Aorta (tissue), 5 donors: ENCODE data around the gene SLC52A3. TPM values are rescaled to one million over a fixed set of nuclear protein-coding genes. Genes with fewer than 3 reads are reported as not detected.

Experiments used
- ATAC-seq: fragments of 200-7000 bp; cut with Tn5 transposase; one replicate; pipeline ENCODE4 v1.9.1; 2022; ENCODE audit warnings: moderate library complexity; ENCODE audit not compliant: low FRiP score
- DNase-seq, 2 donors: peaks; one replicate each; pipeline ENCODE4 v3.0.0-alpha.2; 2020
- H3K27ac ChIP-seq, 2 donors: one replicate each; pipeline ENCODE4 v1.5.1; 2013; ENCODE audit warnings: low read length in 2 of 2, mild to moderate bottlenecking in 2 of 2, moderate library complexity in 2 of 2, control low read depth in 1 of 2, inconsistent platforms in 1 of 2, low read depth in 1 of 2
- H3K27me3 ChIP-seq, 2 donors: one replicate each; pipeline ENCODE4 v1.6.1; 2013; ENCODE audit warnings: control low read depth in 1 of 2, low read length in 1 of 2, mild to moderate bottlenecking in 1 of 2, moderate library complexity in 1 of 2; ENCODE audit not compliant: insufficient read depth in 2 of 2, control insufficient read depth in 1 of 2
- H3K36me3 ChIP-seq, 2 donors: one replicate each; pipeline ENCODE4 v1.6.1; 2013; ENCODE audit warnings: control low read depth in 1 of 2, low read length in 1 of 2, mild to moderate bottlenecking in 1 of 2; ENCODE audit not compliant: insufficient read depth in 2 of 2, control insufficient read depth in 1 of 2
- H3K4me1 ChIP-seq, 2 donors: one replicate each; pipeline ENCODE4 v1.6.1; 2013; ENCODE audit warnings: low read length in 2 of 2, control low read depth in 1 of 2, mild to moderate bottlenecking in 1 of 2, moderate library complexity in 1 of 2; ENCODE audit not compliant: insufficient read depth in 2 of 2, control insufficient read depth in 1 of 2
- H3K4me3 ChIP-seq, 2 donors: one replicate each; pipeline ENCODE4 v1.5.1; 2013; ENCODE audit warnings: low read length in 2 of 2, control low read depth in 1 of 2, mild to moderate bottlenecking in 1 of 2
- H3K9me3 ChIP-seq: one replicate; pipeline ENCODE4 v1.6.1; 2013; ENCODE audit warnings: mild to moderate bottlenecking, low read length; ENCODE audit not compliant: control insufficient read depth
- WGBS, 2 donors: extraction: QIAGEN DNeasy Blood & Tissue Kit; methylation state at CpG; one replicate each; pipeline ENCODE4 v1.1.7; 2013; 5-methylcytosine and 5-hydroxymethylcytosine counted together
- intact Hi-C, 2 donors: fragments of 100-400 bp; cut with DNase I; formaldehyde crosslinking; loops; one replicate each; pipeline versions ENCODE4 v1.14.2 to v1.15.0; 2022
- polyA plus RNA-seq, 2 donors: library from polyadenylated mRNA; stranded (reverse); fragments of 200-250 nt; gene quantifications; one replicate each; pipeline ENCODE4 v1.2.3, GENCODE V29; 2013
- total RNA-seq, 2 donors: library from RNA; stranded (reverse); fragmentation: NEBNext Ultra II Directional; extraction: Animal tissue kit (Norgen Biotek cat#: 25700); gene quantifications; one replicate each; pipeline ENCODE4 v1.2.1, GENCODE V29; 2021
- donor health status: healthy with polysubstance abuse.
- donor health status: Bipolar disorder and iron deficiency.
- donor health status: DM: no; HTN: no; CAD: no.
- donor health status: DM: no; HTN: no; CAD: no.
- donor health status: DM: yes; HTN: yes; CAD: no.

SLC52A3 gene
- total and polyA plus RNA-seq, 4 donors: 0.25 to 0.78 (median 0.69) TPM; not detected in 1

DNA sequence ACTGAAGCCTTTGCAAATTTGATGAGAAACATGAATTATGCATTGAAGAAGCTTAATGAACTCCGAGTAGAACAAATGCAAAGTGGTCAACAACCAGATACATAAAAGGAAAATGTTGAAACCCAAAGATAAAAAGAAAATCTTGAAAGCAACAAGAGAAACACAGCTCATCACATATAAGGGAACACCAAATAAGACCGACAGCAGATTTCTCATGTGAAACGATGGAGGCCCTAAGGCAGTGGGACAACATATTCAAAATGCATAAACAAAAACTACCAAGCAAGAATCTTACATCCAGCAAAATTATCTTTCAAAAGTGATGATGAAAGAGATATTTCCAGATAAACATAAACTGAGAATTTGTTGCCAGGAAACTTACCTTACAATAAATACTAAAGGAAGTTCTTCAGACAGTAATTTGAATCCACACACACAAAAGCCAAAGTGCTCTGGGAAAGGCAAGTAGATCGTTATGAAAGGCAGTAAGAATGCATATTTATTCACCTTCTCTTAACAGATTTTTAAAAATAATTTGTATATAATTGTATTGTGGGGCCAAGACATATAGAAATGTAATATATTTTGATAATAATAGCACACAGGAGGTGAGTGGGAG is 22.5 kb downstream of the SLC52A3 start:
- Histone ChIP-seq H3K36me3 (no peaks in the 10 kb centered on the region), H3K27me3 (peaks cover 0 to 2% of the 10 kb centered on the region in 2 donors), H3K9me3 (peaks cover 3% of the 10 kb centered on the region), H3K4me3 (no peak overlapping the region), H3K27ac (no peak overlapping the region), H3K4me1 (no peaks in the 10 kb centered on the region)
- DNase-seq (no peak), ATAC-seq (no peak)
- 86 to 90% methylated on average over 4 of the region's 4 CpGs for WGBS, 2 donors
- intact Hi-C loops: no loop called here

DNA sequence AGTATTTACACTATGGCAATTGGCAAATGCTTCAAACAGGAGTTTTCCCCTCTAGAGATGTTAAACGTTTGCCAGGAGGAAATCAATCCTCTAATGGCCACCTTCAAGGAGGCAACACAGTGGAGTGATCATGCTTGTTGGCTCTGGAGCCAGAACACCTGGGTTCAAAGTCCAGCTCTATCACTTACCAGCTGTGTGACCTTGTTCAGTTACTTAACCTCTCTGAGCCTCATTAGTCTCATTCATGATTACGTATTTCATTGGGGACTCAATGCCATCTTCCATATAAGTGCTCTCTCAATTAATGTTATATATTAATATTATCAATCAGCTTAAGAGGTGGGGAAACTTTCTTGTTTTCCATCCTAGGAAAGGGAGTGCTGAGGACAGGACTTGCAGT is 26.1 kb downstream of the SLC52A3 start:
- Histone ChIP-seq H3K27me3 (peaks cover 0 to 2% of the 10 kb centered on the region in 2 donors), H3K27ac (no peak overlapping the region), H3K4me1 (no peaks in the 10 kb centered on the region), H3K4me3 (no peak overlapping the region), H3K9me3 (peaks cover 3% of the 10 kb centered on the region), H3K36me3 (no peaks in the 10 kb centered on the region)
- ATAC-seq: no peak
- intact Hi-C loops: no loop called here
- DNase-seq: no peak
- WGBS, 2 donors: 66 to 67% methylated on average over 2 of the region's 2 CpGs

- H3K27me3 ChIP-seq: peaks cover 0 to 2% of the 10 kb centered on the region in 2 donors
- 64 to 69% methylated on average over 6 of the region's 6 CpGs for WGBS, 2 donors
- DNase-seq (no peak), ATAC-seq (no peak)
- no peaks in the 10 kb centered on the region for H3K4me1 ChIP-seq
- no peak overlapping the region for H3K4me3 ChIP-seq
- intact Hi-C loops: no loop called here
- peaks cover 3% of the 10 kb centered on the region for H3K9me3 ChIP-seq
- no peaks in the 10 kb centered on the region for H3K36me3 ChIP-seq
- no peak overlapping the region for H3K27ac ChIP-seq
These were observed 26.7 kb downstream of the SLC52A3 start for GRCh38 chr20:741620-742019.

DNA sequence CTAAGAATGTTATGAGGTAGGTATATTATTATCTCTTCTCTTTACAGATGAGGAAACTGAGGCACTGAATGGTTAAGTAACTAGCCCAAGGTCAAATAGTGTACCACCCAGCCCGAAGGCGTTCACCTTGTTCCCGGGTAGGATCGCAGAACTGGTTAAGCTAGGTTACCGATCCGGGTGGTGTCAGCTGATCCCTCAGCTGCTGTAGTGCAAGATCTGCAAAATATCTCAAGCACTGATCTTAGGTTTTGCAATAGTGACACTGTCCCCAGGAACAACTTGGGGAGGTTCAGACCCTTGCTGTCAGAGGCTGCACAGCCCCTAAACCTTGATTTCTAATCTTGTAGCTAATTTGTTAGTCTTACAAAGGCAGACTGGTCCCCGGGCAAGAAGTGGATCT is 28.1 kb downstream of the SLC52A3 start:
- ATAC-seq (no peak), DNase-seq (peak in 1 of 2 donors; percentile 11)
- Histone ChIP-seq H3K9me3 (peaks cover 2% of the 10 kb centered on the region), H3K4me1 (no peaks in the 10 kb centered on the region), H3K4me3 (no peak overlapping the region), H3K27ac (no peak overlapping the region), H3K27me3 (peaks cover 0 to 2% of the 10 kb centered on the region in 2 donors), H3K36me3 (no peaks in the 10 kb centered on the region)
- intact Hi-C loops: no loop called here
- WGBS, 2 donors: 77 to 83% methylated on average over 7 of the region's 7 CpGs

GRCh38 chr20:739736-740135 is 28.6 kb downstream of the SLC52A3 start:
- no peak overlapping the region for H3K4me3 ChIP-seq
- ATAC-seq: no peak
- no peak overlapping the region for H3K27ac ChIP-seq
- H3K9me3 ChIP-seq: peaks cover 2% of the 10 kb centered on the region
- intact Hi-C loops: loop anchor here (1.0 to 10.0 kb wide), 3 partner anchors 177 to 385 kb away; no protein-coding TSS in a partner anchor
- DNase-seq: no peak
- no peaks in the 10 kb centered on the region for H3K4me1 ChIP-seq
- no peaks in the 10 kb centered on the region for H3K36me3 ChIP-seq
- WGBS, 2 donors: 75 to 80% methylated on average over 8 of the region's 8 CpGs
- peaks cover 0 to 2% of the 10 kb centered on the region in 2 donors for H3K27me3 ChIP-seq

DNA sequence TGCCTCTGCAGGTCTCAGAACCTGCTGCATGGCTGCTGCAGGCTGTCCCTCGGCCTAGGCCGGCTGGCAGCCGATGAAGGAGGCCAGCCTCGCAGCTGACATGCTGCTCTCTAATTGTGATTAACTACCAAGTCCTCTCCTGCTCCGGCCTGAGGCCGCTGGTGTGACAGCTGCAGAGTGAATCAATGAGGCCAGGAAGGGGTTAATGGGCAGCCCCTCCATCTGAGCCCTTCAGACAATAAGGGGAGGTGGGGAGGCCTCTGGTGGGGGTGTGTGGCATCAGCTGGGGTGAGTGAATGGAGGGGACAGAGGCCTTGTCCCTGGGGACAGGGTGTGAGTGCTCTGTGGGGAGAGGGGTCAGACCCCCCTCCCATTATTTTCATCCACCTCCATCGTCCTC is 34.4 kb downstream of the SLC52A3 start:
- DNase-seq (peak in 1 of 2 donors; percentile 36), ATAC-seq (no peak)
- WGBS, 2 donors: 44 to 52% methylated on average over 7 of the region's 7 CpGs
- H3K36me3 ChIP-seq: no peaks in the 10 kb centered on the region
- no peak overlapping the region for H3K27ac ChIP-seq
- H3K9me3 ChIP-seq: no peaks in the 10 kb centered on the region
- intact Hi-C loops: loop anchor here in 1 of 2 donors (10.0 kb wide), 1 partner anchor 379 kb away; no protein-coding TSS in a partner anchor
- H3K4me1 ChIP-seq: no peaks in the 10 kb centered on the region
- no peak overlapping the region for H3K4me3 ChIP-seq
- no peaks in the 10 kb centered on the region for H3K27me3 ChIP-seq

DNA sequence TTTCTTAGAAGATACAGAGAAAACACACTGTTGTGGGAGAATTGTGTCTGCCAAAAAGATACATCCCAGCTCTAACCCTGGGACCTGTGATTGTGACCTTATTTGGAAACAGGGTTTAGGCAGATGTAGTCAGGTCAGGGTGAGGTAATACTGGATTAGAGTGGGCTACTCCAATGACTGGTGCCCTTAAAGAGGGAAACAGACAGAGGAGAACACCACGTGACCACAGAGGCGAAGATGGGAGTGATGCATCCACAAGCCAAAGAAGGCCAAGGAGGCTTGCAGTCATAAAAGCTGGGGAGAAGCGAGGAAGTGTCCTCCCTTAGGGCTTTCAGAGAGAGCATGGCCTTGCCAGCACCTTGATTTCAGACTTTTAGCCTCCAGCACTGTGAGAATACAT is 35.6 kb downstream of the SLC52A3 start:
- Histone ChIP-seq H3K4me3 (no peak overlapping the region), H3K27ac (no peak overlapping the region), H3K9me3 (no peaks in the 10 kb centered on the region), H3K4me1 (no peaks in the 10 kb centered on the region), H3K27me3 (no peaks in the 10 kb centered on the region), H3K36me3 (no peaks in the 10 kb centered on the region)
- no peak for DNase-seq
- intact Hi-C loops: loop anchor here in 1 of 2 donors (10.0 kb wide), 1 partner anchor 378 kb away; no protein-coding TSS in a partner anchor
- no peak for ATAC-seq
- 80 to 87% methylated on average over 3 of the region's 3 CpGs for WGBS, 2 donors

DNA sequence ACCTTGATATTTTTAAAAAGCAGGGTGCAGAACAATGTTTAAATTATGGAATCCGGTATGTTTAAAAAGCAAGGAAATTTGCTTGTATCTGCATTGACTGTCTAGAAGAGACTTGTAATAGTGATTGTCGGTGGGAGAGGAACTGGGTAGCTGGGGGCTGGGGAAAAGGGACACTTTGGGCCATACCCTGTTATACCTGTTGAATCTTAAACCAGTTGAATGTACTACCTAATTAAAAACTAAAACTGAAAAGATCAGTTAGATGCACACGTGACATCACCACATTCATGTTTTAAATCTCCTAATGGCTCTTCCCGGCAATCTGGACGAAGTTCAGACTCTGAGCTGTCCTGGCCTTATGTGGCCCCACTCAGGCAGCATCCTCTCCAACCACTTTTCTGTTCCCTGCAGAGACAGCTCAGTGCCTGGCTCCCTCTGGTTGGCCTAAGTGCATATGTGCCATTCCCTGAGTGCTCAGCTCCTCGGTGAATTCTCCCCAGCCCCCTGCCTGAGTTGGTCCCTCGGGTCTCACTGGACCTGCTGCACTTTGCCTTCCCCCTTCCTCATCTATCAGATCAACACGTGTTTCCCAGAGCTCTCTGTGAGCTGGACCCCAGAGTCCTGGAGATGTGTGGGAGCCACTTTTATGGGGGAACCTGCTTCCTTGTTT is 36.3 kb downstream of the SLC52A3 start:
- DNase-seq: peak in 1 of 2 donors; percentile 65
- Histone ChIP-seq H3K4me3 (no peak overlapping the region), H3K4me1 (no peaks in the 10 kb centered on the region), H3K36me3 (no peaks in the 10 kb centered on the region), H3K9me3 (no peaks in the 10 kb centered on the region), H3K27ac (no peak overlapping the region), H3K27me3 (no peaks in the 10 kb centered on the region)
- intact Hi-C loops: loop anchor here in 1 of 2 donors (10.0 kb wide), 1 partner anchor 377 kb away; no protein-coding TSS in a partner anchor
- WGBS, 2 donors: 58 to 66% methylated on average over 8 of the region's 8 CpGs
- ATAC-seq: no peak

DNA sequence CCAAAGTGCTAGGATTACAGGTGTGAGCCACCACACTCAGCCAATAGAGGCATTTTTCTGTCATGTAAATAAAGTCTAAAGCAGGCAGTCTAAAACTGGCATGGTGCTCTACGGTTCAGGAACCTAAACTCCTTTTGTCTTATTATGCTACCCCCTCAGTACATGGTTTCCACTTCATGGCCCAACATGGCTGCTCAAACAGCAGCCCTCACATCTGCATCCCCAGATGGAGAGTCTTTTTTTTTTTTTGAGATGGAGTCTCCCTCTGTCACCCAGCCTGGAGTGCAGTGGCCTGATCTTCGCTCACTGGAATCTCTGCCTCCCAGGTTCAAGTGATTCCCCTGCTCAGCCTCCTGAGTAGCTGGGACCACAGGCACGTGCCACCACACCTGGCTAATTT is 38.3 kb downstream of the SLC52A3 start:
- H3K4me3 ChIP-seq: no peak overlapping the region
- H3K36me3 ChIP-seq: no peaks in the 10 kb centered on the region
- no peaks in the 10 kb centered on the region for H3K27me3 ChIP-seq
- DNase-seq (no peak), ATAC-seq (no peak)
- H3K9me3 ChIP-seq: no peaks in the 10 kb centered on the region
- no peak overlapping the region for H3K27ac ChIP-seq
- no peaks in the 10 kb centered on the region for H3K4me1 ChIP-seq
- WGBS, 2 donors: 92% methylated on average over 3 of the region's 3 CpGs
- intact Hi-C loops: loop anchor here in 1 of 2 donors (10.0 kb wide), 1 partner anchor 375 kb away; no protein-coding TSS in a partner anchor
